IMR-90 (cell line): ENCODE data around the gene TGFBR2. TPM values are rescaled to one million over a fixed set of nuclear protein-coding genes. Genes with fewer than 3 reads are reported as not detected.

ENCODE experiments used
- ATAC-seq: fragments of 200-7000 bp; cut with Tn5 transposase; 2 replicates; pipeline ENCODE4 v1.9.1; 2020; ENCODE audit warnings: low read depth, mild to moderate bottlenecking, moderate library complexity
- BruUV-seq: library from RNA; stranded (reverse); fragments of 400-500 nt; replicated peaks from 2 replicates; lab custom pipeline; 2021; lab: Mats Ljungman, UMichigan
- CTCF ChIA-PET: fragments of 300-600 bp; formaldehyde crosslinking; extraction: SDS; loops from one replicate; lab custom pipeline; 2021; ENCODE audit warnings: antibody characterized with exemption; lab: Yijun Ruan, JAX
- POLR2A ChIA-PET: fragments of 300-600 bp; sonication (Branson Sonifier 250); formaldehyde crosslinking; loops from one replicate; lab custom pipeline; 2022; ENCODE audit warnings: antibody characterized with exemption; ENCODE audit not compliant: unreplicated experiment; lab: Charles Lee
- DNase-seq: peaks from one replicate; pipeline ENCODE4 v3.0.0; 2013
- H2AFZ ChIP-seq: replicated peaks from 2 replicates; pipeline ENCODE3; 2013; ENCODE audit warnings: low read length, mild to moderate bottlenecking; ENCODE audit not compliant: poor library complexity
- H2AK5ac ChIP-seq: 2 replicates; pipeline ENCODE4 v1.6.1; 2013; ENCODE audit warnings: low read depth, low read length, inconsistent platforms
- H2AK9ac ChIP-seq: replicated peaks from 2 replicates; pipeline ENCODE3; 2013; ENCODE audit warnings: mild to moderate bottlenecking, low read depth, low read length, moderate library complexity; ENCODE audit not compliant: poor library complexity
- H2BK120ac ChIP-seq: 2 replicates; pipeline ENCODE4 v1.6.1; 2013; ENCODE audit warnings: low read depth, low read length, inconsistent platforms
- H2BK15ac ChIP-seq: 3 replicates; pipeline ENCODE4 v1.6.1; 2013; ENCODE audit warnings: low read depth, low read length, inconsistent platforms
- H2BK20ac ChIP-seq: 2 replicates; pipeline ENCODE4 v1.6.1; 2013; ENCODE audit warnings: low read depth, mild to moderate bottlenecking, inconsistent platforms, low read length, moderate library complexity
- H2BK5ac ChIP-seq: 2 replicates; pipeline ENCODE4 v1.6.1; 2013; ENCODE audit warnings: mild to moderate bottlenecking, low read depth, low read length, inconsistent platforms; ENCODE audit not compliant: poor library complexity, severe bottlenecking
- H3K14ac ChIP-seq: replicated peaks from 2 replicates; pipeline ENCODE4 v1.6.1; 2013; ENCODE audit warnings: low read depth, low read length, inconsistent platforms
- H3K18ac ChIP-seq: 2 replicates; pipeline ENCODE4 v1.6.1; 2013; ENCODE audit warnings: low read depth, low read length, control low read depth
- H3K23ac ChIP-seq: 2 replicates; pipeline ENCODE4 v1.6.1; 2013; ENCODE audit warnings: low read depth, low read length, inconsistent platforms
- H3K27ac ChIP-seq: 2 replicates; pipeline ENCODE4 v1.5.1; 2013; ENCODE audit warnings: mild to moderate bottlenecking, control low read depth, low read length; ENCODE audit not compliant: insufficient read depth
- H3K27me3 ChIP-seq: 2 replicates; pipeline ENCODE4 v1.6.1; 2013; ENCODE audit warnings: low read length; ENCODE audit not compliant: control insufficient read depth, insufficient read depth
- H3K36me3 ChIP-seq: 2 replicates; pipeline ENCODE4 v1.6.1; 2013; ENCODE audit warnings: low read length, mixed read lengths; ENCODE audit not compliant: control insufficient read depth, insufficient read depth
- H3K4ac ChIP-seq: 2 replicates; pipeline ENCODE4 v1.6.1; 2013; ENCODE audit warnings: low read depth, low read length, inconsistent platforms
- H3K4me1 ChIP-seq: 2 replicates; pipeline ENCODE4 v1.6.1; 2013; ENCODE audit warnings: low read length, mixed read lengths; ENCODE audit not compliant: control insufficient read depth, insufficient read depth
- H3K4me2 ChIP-seq: 2 replicates; pipeline ENCODE4 v1.6.1; 2013; ENCODE audit warnings: low read depth, mild to moderate bottlenecking, control low read depth, low read length, moderate library complexity
- H3K4me3 ChIP-seq: 2 replicates; pipeline ENCODE4 v1.5.1; 2013; ENCODE audit warnings: low read depth, mild to moderate bottlenecking, control low read depth, low read length, moderate library complexity; ENCODE audit not compliant: insufficient read depth
- H3K56ac ChIP-seq: 2 replicates; pipeline ENCODE4 v1.6.1; 2013; ENCODE audit warnings: low read length, inconsistent platforms; ENCODE audit not compliant: insufficient read depth; ENCODE audit errors: extremely low read depth
- H3K79me1 ChIP-seq, 2 experiments: 2 replicates each; pipeline ENCODE4 v1.6.1; 2013; ENCODE audit warnings: low read length in 2 of 2, inconsistent platforms in 1 of 2, low read depth in 1 of 2
- H3K9ac ChIP-seq: 2 replicates; pipeline ENCODE4 v1.6.1; 2013; ENCODE audit warnings: low read depth, low read length, control low read depth
- H3K9me1 ChIP-seq: 2 replicates; pipeline ENCODE4 v1.6.1; 2013; ENCODE audit warnings: low read length, inconsistent platforms; ENCODE audit not compliant: insufficient read depth
- H3K9me3 ChIP-seq: 2 replicates; pipeline ENCODE4 v1.6.1; 2013; ENCODE audit warnings: low read length; ENCODE audit not compliant: control insufficient read depth, insufficient read depth
- H4K20me1 ChIP-seq: 2 replicates; pipeline ENCODE4 v1.6.1; 2013; ENCODE audit warnings: low read length, inconsistent platforms; ENCODE audit not compliant: insufficient read depth
- H4K5ac ChIP-seq: 2 replicates; pipeline ENCODE4 v1.6.1; 2013; ENCODE audit warnings: mild to moderate bottlenecking, low read depth, low read length, control low read depth
- H4K8ac ChIP-seq, 2 experiments: 2 replicates each; pipeline ENCODE4 v1.6.1; 2013; ENCODE audit warnings: low read depth in 2 of 2, low read length in 2 of 2, control low read depth in 1 of 2, inconsistent platforms in 1 of 2
- H4K91ac ChIP-seq: 2 replicates; pipeline ENCODE4 v1.6.1; 2013; ENCODE audit warnings: low read depth, low read length, inconsistent platforms; ENCODE audit not compliant: insufficient read depth
- CHD1 ChIP-seq: IDR thresholded peaks from 2 replicates; pipeline ENCODE4 v1.6.1; 2012; ENCODE audit warnings: low read depth, low read length, improper control_type of control experiment
- FOS ChIP-seq: fragments of 150-350 bp; IDR thresholded peaks from 2 replicates; pipeline ENCODE4 v1.6.1; 2016; ENCODE audit warnings: low read depth, low read length
- NFE2L2 ChIP-seq: fragments of 150-350 bp; IDR thresholded peaks from 2 replicates; pipeline ENCODE4 v1.6.1; 2016; ENCODE audit warnings: low read depth, mild to moderate bottlenecking, low read length
- RAD21 ChIP-seq: IDR thresholded peaks from 2 replicates; pipeline ENCODE4 v1.6.1; 2012; ENCODE audit warnings: low read length, improper control_type of control experiment
- RCOR1 ChIP-seq: IDR thresholded peaks from 2 replicates; pipeline ENCODE4 v1.6.1; 2012; ENCODE audit warnings: mild to moderate bottlenecking, low read length, improper control_type of control experiment; ENCODE audit not compliant: insufficient replicate concordance
- SMC3 ChIP-seq: fragments of 150-350 bp; IDR thresholded peaks from 2 replicates; pipeline ENCODE4 v1.6.1; 2016; ENCODE audit warnings: low read depth, mild to moderate bottlenecking, antibody characterized with exemption, low read length, moderate library complexity
- WGBS, 2 experiments: methylation state at CpG; one replicate each; pipeline versions ENCODE4 v1.1.5 to v1.1.7; 2013; ENCODE audit warnings: missing lambda C conversion rate in 2 of 2; ENCODE audit not compliant: insufficient read length in 1 of 2; ENCODE audit errors: extremely low coverage in 2 of 2; 5-methylcytosine and 5-hydroxymethylcytosine counted together
- dilution Hi-C: fragments of 300-500 bp; cut with HindIII; formaldehyde crosslinking; loops from one replicate; pipeline ENCODE4 v1.14.3; 2018; ENCODE audit warnings: low sequenced_read_pairs; ENCODE audit not compliant: unreplicated experiment
- in situ Hi-C: fragments of 300-500 bp; cut with MboI; formaldehyde crosslinking; loops from 3 replicates; pipeline ENCODE4 v1.14.3; 2019; ENCODE audit warnings: low sequenced_read_pairs, inconsistent platforms, mixed read lengths
- intact Hi-C: fragments of 100-400 bp; cut with micrococcal nuclease; formaldehyde crosslinking; loops from 2 replicates; pipeline ENCODE4 v1.10.0; 2022
- polyA plus RNA-seq, 3 experiments: library from polyadenylated mRNA; depleted of rRNA; stranded (reverse); fragments of >200 nt; gene quantifications; 2 replicates each; pipeline ENCODE4 v1.2.3, GENCODE V29; 2012; ENCODE audit warnings: low replicate concordance in 1 of 3
- total RNA-seq: library from RNA; depleted of rRNA; stranded (reverse); fragments of >200 nt; gene quantifications from 2 replicates; pipeline ENCODE4 v1.2.3, GENCODE V29; 2012
- TF ChIP-seq, protein P1 (sequence below): conservative IDR thresholded peaks from 2 replicates; pipeline ENCODE4 v1.5.1; 2012; ENCODE audit warnings: mild to moderate bottlenecking, low read depth, low read length, improper control_type of control experiment

TGFBR2 gene
- total and polyA plus RNA-seq, 2 of the 4 experiments (the other 2 are of a cell fraction) = 63.7 to 87.5 TPM

DNA sequence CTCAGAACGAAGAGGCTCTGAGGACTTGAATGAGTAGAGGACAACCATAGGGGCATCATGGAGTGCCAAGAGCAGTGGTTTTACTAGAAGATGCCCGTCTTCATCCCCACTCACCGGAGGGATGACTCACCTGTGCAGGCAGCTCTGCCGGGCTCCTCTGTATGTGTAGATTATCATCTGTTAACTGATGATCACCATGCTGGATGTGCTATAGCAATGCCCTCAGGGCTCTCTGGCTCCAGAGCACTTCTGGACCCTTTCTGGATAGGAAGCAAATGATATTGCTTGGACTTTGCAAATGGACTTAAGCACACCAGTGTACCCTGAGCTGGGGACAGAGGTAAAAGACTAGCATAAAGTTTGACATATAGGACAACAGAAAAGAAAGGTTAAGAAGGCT is 10.2 kb upstream of the TGFBR2 start:
- Histone ChIP-seq H2BK5ac (no peak overlapping the region), H2AFZ (no peak overlapping the region), H3K27ac (no peak overlapping the region), H4K5ac (peak overlapping the region; percentile 29; the same call in 1 of the 2 replicates), H3K4me3 (no peak overlapping the region), H3K27me3 (no peaks in the 10 kb centered on the region), H3K23ac (no peak overlapping the region), H3K4ac (no peak overlapping the region), H3K9me3 (no peaks in the 10 kb centered on the region), H2BK20ac (no peak overlapping the region), H3K9me1 (no peaks in the 10 kb centered on the region), H4K8ac (no peak overlapping the region), H2BK120ac (peak overlapping the region; percentile 55; the same call in 1 of the 2 replicates), H3K79me1 (no peaks in the 10 kb centered on the region), H4K91ac (0 out of 2 replicates have a peak overlapping the region, but pooled peaks have one; percentile 10), H2AK9ac (no peak overlapping the region), H3K4me1 (peaks cover 8% of the 10 kb centered on the region), H3K9ac (no peak overlapping the region), H2AK5ac (peak overlapping the region; percentile 1; the same call in 1 of the 2 replicates), H3K18ac (peak overlapping the region; percentile 65), H2BK15ac (no peak overlapping the region), H3K36me3 (no peaks in the 10 kb centered on the region), H3K14ac (no peak overlapping the region), H4K20me1 (no peaks in the 10 kb centered on the region), H3K56ac (no peak overlapping the region), H3K4me2 (no peak overlapping the region)
- in situ Hi-C loops (no loop called here), dilution Hi-C loops (no loop called here), intact Hi-C loops (no loop called here)
- 100% methylated on average over 1 of the region's 4 CpGs; no CpG with 5 or more reads in 1 of the 2 experiments for WGBS, 2 experiments
- ATAC-seq (no peak), DNase-seq (no peak)
- BruUV-seq = no TSS peak
- POLR2A ChIA-PET = no interaction called here
- TF ChIP-seq NFE2L2 = no peak
- TF ChIP-seq, protein P1, sequence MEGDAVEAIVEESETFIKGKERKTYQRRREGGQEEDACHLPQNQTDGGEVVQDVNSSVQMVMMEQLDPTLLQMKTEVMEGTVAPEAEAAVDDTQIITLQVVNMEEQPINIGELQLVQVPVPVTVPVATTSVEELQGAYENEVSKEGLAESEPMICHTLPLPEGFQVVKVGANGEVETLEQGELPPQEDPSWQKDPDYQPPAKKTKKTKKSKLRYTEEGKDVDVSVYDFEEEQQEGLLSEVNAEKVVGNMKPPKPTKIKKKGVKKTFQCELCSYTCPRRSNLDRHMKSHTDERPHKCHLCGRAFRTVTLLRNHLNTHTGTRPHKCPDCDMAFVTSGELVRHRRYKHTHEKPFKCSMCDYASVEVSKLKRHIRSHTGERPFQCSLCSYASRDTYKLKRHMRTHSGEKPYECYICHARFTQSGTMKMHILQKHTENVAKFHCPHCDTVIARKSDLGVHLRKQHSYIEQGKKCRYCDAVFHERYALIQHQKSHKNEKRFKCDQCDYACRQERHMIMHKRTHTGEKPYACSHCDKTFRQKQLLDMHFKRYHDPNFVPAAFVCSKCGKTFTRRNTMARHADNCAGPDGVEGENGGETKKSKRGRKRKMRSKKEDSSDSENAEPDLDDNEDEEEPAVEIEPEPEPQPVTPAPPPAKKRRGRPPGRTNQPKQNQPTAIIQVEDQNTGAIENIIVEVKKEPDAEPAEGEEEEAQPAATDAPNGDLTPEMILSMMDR = no peak
- TF ChIP-seq RAD21 = no peak
- TF ChIP-seq SMC3 = no peak
- no peak for TF ChIP-seq FOS
- no peak for TF ChIP-seq RCOR1
- no peak for TF ChIP-seq CHD1
- CTCF ChIA-PET = no interaction called here
